ENCODE data around the gene KNCN. TPM values are rescaled to one million over a fixed set of nuclear protein-coding genes. Genes with fewer than 3 reads are reported as not detected.

KNCN gene
- total RNA-seq, 1 donor = not detected

DNA sequence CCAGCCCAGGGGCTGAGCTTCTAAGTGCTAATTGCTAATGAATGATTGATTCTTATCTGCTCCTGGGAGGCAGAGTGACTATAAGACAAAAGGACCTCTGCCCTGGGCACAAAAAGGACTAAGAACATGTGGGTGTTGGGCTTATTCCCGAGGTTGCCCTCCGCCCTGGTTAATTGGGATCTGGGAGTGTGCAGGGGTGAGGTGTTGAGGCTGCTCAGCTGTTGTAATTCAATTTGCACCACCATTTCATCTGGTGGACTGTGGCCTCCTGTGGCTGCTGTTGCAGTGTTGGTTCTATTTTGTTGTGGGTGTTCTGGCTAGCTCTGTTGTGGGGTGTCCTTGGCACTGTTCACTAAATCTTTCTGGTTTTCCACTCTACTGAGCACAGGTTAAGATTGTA lies 13.3 kb downstream of the KNCN start:
- H3K4me3 ChIP-seq (ENCODE audit: low read depth, low read length) = no peak overlapping the region
- no peak for TF ChIP-seq CTCF (IDR thresholded peaks at IDR 0.05; ENCODE audit: insufficient read depth, low read depth, low read length)
- DNase-seq (ENCODE audit: low read depth) = no peak

DNA sequence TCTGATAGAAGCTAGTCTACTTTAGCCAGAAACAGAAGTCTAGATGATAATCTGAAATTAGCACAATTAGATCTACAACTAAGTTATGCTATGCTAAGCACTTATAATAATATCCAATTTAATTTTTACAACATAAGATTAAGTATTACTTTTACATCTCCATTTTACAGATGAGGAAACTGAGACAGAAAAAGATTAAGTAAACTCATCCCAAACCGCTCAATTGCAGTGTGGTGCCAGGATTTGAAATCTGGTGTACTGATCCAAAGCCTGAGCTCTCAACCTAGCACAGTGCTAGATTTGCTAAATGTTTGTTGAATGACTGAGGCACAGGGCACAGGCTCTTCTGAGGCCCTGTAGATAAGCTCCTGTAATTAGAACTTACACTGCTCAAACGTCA lies 13.8 kb downstream of the KNCN start:
- TF ChIP-seq CTCF (IDR thresholded peaks at IDR 0.05; ENCODE audit: insufficient read depth, low read depth, low read length) = no peak
- no peak for DNase-seq (ENCODE audit: low read depth)
- no peak overlapping the region for H3K4me3 ChIP-seq (ENCODE audit: low read depth, low read length)

- no peak for TF ChIP-seq CTCF (IDR thresholded peaks at IDR 0.05; ENCODE audit: insufficient read depth, low read depth, low read length)
- H3K4me3 ChIP-seq (ENCODE audit: low read depth, low read length) = no peak overlapping the region
- no peak for DNase-seq (ENCODE audit: low read depth)
These were observed 14.9 kb downstream of the KNCN start for GRCh38 chr1:46536527-46536926.

GRCh38 chr1:46535063-46535462 lies 16.4 kb downstream of the KNCN start:
- H3K4me3 ChIP-seq (ENCODE audit: low read depth, low read length) = no peak overlapping the region
- TF ChIP-seq CTCF (IDR thresholded peaks at IDR 0.05; ENCODE audit: insufficient read depth, low read depth, low read length) = peak; percentile 52
- DNase-seq (ENCODE audit: low read depth) = no peak

DNA sequence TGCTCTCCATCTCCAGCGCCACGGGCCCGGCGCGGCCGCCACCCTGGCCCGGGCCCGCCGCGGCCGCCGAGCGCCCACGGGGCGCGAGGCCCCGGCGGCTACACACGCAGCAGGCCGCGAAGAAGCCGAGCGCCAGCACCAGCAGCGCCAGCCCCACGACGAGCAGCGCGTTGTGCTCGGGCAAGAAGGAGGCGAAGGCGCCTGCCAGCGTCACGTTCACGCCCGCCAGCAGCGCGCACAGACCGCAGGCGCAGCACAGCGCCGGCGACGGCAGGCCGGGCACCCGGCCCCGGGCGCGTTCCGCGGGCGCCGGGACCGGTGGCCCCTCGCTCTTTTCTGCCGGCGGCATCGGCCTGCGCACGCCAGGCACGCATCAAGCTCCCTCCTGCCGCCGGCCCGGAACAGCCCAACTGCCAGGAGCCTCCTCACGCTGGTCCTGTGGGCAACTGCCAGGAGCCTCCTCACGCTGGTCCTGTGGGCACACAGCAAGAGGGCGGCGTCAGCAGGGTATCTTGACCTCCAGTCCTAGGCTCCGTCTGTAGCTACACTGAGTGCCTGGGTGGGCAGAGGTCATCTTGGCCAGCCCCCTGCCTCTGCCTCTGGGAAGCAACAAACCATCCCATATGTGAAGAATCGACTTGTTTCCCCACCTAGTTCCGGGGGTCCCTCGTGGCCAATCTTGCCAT lies 18.1 kb downstream of the KNCN start:
- no peak for TF ChIP-seq CTCF (IDR thresholded peaks at IDR 0.05; ENCODE audit: insufficient read depth, low read depth, low read length)
- peak; percentile 26 for DNase-seq (ENCODE audit: low read depth)
- H3K4me3 ChIP-seq (ENCODE audit: low read depth, low read length) = peak overlapping the region; percentile 15

- DNase-seq (ENCODE audit: low read depth) = peak; percentile 43
- peak; percentile 64 for TF ChIP-seq CTCF (IDR thresholded peaks at IDR 0.05; ENCODE audit: insufficient read depth, low read depth, low read length)
- no peak overlapping the region for H3K4me3 ChIP-seq (ENCODE audit: low read depth, low read length)
These were observed 18.8 kb downstream of the KNCN start for GRCh38 chr1:46532498-46533178.
